VCaP (cell line): ENCODE results near the gene STARD9.

Experiments
- H3K27ac ChIP-seq: fragments of 450-650 bp; 2 replicates; pipeline ENCODE4 v1.5.1; 2017
- CTCF ChIP-seq: fragments of 450-650 bp; conservative IDR thresholded peaks from 2 replicates; pipeline ENCODE4 v1.5.1; 2017; ENCODE audit warnings: mild to moderate bottlenecking, moderate library complexity

The STARD9 gene

DNA sequence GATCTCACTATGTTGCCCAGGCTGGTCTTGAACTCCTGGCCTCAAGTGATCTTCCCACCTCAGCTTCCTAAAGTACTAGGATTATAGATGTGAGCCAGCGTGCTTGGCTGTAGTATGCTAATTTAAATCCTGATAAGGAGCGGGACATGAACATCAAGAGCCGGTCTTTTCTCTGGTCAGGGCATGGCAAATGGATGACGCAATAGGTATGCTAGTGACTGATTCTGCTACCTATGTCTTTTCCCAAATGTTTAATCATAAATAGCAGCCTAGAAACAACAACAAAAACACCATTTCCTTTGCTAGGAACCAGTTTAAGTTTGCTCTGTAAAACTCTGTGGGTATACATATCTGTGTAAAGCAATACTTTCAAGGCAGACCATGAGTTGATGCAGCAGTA lies 64.7 kb downstream of the STARD9 start:
- TF ChIP-seq CTCF, result no peak
- no peak overlapping the region for H3K27ac ChIP-seq

GRCh38 chr15:42650208-42651066 lies 75.0 kb downstream of the STARD9 start:
- TF ChIP-seq CTCF, result peak; percentile 92
- no peak overlapping the region for H3K27ac ChIP-seq

DNA sequence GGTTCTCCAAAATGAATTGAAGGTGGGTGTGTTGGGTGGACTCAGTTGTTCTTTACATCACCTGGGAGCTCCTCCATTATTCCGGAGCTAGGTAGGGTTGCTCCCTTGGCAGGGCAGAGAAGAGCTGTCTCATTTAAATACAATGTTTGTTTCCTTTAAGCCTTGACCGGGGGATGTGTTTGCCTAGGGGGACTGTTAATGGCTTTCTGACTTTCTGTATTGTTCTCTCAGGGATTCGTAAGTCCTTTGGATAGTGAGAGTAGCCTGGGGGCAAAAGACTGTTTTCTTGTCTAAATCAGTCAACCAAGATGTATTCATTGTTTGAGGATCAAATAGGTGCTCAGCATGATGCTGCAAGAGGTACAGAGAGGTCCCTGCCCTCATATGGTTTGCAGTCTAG lies 90.4 kb downstream of the STARD9 start:
- H3K27ac ChIP-seq, result no peak overlapping the region
- TF ChIP-seq CTCF, result no peak

GRCh38 chr15:42667855-42668254 lies 92.4 kb downstream of the STARD9 start:
- no peak overlapping the region for H3K27ac ChIP-seq
- TF ChIP-seq CTCF, result no peak

- no peak for TF ChIP-seq CTCF
Observed at GRCh38 chr15:42670451-42670850, 95.0 kb downstream of the STARD9 start.

GRCh38 chr15:42672444-42672843 lies 97.0 kb downstream of the STARD9 start:
- H3K27ac ChIP-seq, result no peak overlapping the region
- TF ChIP-seq CTCF, result no peak

More at GRCh38 chr15:42670451-42670850, 95.0 kb downstream of the STARD9 start:
- no peak overlapping the region for H3K27ac ChIP-seq

GRCh38 chr15:42674472-42674871 lies 99.1 kb downstream of the STARD9 start:
- no peak for TF ChIP-seq CTCF
- H3K27ac ChIP-seq, result no peak overlapping the region
